NCI-H1436 treated with DMSO at 0.1 percent for 48 hours (cell line): ENCODE data around the gene KRT79.
"Not testable (repeated sequence)": the region's sequence is repeated elsewhere in the genome, so short reads cannot be mapped to it uniquely, and the experiment has no call there.

Experiments
- DNase-seq: peaks from one replicate; lab custom pipeline; 2025; lab: John Stamatoyannopoulos, UW

KRT79 gene

DNA sequence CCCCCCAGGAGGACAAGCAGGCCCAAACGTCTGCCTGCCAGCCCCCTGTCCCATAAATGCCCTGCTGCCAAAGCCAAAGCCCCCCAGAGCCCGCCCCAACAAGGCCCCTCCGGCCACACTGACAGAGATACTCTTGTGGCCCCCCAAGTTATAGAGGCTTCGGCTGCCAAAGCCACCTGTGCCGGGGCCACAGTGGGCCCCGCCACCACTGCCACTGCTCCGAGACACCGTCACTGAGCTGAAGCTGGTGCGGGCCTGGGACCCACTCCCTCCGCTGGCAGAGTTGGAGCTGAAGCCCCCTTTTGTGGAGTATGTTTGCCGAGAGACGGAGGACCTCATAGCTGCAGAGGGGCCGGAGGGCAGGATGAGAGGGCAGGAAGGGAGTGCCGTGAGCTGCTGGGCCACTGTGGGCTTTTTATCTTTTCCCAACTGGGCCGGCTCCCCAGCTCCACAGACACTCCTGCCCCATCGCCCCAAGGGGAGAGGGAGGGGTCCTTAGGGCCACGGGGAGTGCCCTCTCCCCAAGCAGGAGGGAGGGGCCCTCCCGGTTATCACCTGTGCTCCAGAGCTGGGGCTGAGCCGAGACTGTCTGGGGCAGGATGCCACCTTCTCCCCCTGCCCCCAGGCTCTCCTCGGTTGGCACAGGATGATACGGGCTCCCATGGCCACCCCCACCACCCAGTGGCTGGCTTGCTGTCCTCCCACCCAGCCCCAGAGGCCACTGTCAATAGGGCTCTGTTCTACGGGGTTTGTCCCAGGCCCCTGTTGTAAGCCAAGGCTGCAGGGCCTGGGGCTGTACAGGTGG, at the start of gene KRT79:
KRT79 (minus strand) TSS at position 390 of the 805 bp plus-strand sequence; CDS start at position 339, 51 bp downstream.
- no peak for DNase-seq

DNA sequence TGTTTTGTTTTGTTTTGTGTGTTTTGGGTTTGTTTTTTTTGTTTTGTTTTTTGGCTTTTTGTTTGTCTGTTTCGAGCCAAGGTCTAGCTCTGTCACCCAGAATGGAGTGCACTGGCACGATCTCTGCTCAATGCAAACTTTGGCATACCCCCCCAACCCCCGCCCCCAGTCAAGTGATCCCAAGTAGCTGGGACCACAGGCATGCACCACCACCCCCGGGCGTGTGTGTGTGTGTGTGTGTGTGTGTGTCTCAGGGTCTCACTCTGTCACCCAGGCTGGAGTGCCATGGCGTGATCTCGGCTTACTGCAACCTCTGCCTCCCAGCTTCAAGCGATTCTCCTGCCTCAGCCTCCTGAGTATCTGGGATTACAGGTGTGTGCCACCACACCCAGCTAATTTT, 46.4 kb upstream of the KRT79 start:
- not testable (repeated sequence) for DNase-seq

DNA sequence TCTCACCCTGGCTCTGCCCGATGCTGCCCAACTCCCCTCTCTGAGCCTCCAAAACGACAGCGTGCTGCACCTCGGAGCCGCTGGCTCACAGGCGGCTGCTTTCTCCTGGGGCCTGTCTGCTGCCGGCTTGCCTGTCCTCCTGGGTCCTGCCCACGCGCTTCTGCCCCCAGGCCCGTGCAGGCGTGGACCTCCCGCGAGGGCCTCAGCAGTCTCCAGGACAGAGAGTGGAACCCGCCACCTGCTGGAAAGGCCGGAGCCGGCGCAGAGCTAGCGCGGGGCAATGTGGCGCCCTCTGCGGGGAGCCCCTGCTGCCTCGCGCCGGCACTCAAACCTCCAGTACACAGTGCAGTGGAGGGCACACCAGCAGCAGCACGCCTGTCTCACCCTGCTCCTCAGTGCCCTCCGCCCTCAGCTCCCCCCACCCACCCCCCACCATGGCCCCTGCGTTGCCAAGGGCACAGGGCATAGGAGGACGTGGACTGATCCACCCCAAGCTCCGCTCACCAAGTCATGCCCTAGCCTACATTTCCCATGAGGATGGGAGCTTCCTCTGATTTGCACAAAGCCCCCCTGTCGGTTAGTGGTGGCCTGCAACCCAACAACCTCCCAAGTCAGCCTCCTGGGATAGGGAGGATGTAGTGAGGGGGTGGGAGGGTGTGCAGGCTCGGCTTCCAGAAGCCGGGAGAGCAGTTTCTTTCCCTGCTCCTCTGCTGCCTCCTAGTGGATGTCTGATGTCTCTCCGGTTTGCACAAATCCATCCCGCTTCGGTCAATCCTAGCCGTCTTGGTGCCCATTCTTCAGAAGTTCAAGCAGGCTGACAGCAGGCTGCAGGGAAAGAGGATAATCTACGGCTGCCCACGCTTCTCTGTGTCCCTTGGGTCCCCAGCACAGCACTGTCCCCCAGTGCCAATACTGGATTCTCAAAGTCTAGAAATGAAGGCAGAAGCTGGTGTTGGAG, 45.6 kb upstream of the KRT79 start:
- DNase-seq = peak; percentile 29

DNA sequence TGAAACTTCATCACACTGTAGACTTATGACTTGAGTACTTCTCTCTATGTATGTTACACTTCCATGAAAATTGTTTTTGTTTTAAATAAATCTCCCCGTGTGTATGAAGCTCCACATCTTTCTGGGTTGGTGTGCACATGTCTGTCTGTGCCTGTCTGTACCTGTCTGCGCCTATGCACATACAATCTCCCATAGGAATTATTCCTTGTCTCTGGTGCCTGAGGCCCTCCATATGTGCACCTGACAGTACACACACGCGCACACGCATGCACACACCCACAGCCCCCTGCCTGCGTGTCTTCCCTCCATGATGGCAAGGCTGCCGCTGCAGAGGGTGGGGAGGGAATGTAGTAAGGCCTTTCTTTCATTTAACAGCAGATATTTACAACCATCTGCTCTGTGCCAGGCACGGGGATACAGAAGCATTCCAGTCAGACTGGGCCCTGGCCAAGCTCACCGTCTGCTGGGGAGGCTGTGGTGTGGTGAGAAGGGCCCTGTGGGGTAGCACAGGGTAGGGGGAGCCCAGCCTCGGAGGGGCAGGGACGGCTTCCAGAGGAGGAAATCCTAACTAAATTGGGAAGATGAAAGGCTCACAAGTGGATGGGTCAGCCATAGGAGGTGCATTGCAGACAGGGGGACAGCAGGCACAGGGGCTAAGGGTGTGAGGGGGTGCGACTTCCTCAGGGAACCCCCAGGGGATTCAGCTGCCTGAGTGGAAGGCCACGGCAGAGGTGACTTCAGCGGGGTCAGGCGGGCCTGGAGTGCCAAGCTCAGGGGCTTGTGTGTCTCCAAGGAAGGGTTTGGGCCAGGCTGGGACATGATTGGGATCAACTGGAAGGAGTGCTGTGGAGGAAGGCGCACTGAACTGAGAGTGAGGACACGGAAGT, 44.6 kb upstream of the KRT79 start:
- DNase-seq = no peak

DNA sequence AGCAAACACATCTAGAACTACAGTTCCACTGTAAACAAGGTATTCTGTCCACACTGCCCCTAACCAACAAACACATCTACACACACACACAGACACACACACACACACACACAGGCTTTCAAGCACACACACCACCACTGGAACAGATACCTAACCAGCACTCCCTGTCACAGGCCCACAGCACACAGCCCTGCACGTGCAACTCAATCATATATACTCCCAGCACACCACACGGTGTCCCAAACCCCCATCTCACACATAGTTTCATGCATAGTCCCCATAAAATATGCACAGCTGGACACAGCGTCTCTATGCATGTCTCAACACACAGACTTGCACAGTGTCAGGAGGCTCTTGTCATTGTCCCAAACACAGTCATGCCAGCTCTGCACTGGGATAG, 43.1 kb upstream of the KRT79 start:
- no peak for DNase-seq

DNA sequence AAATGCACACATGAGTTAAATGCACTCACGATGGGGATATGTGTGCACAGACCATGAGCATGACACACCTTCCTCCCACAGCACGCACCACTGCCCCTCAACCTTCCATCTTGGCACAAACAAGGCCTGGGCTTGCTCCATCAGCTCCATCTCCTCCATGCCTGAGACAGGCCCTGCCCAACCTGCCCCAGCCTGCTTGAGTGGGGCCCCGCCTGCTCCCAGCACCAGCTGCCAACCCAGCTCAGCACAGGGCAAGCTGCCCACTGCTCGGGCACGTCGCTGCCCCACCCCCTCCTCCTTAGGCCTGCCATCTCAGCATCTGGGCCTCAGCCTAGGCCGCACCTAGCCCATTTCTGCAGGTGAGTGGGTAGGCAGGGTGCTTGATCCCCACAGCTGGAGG, 42.3 kb upstream of the KRT79 start:
- no peak for DNase-seq

DNA sequence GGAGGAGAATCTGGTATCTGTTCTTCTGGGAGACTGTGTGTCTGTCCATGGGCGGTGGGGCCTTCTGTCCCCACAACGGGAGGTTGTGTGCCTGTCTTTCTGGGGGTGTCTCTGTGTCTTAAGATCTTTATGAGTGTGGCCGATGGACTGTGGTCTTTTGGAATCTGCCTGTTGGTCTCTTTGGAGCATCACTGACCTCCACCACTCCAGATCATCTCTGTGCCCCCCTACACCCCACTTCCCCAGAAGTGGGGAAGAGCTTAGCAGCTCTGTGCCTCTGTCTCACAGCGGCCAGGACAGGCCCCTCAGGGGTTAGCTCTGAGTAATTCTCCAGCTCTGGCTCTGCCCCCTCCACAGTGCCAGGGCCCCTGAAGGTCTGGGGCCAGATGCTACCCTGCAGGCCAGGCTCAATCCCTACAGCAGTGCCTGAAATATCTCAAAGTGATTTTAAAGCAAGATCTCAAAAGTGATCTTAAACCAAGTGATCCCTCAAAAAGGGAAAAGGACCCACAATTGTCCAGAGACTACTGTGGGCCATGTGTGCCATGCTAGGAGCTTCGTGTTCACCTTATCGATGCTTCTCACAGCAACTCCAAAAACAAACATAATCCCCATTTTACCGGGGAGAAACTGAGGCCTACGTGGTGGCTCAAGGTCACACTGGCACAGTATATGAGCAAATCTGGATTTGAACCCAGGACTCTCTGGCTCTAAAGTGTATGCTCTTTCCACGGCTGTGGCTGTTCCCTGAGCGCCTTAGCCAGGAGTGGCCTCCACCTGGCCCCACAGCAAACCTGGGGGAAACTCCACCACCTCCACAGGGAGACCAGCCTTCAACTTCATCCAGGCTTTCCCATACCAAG, 40.7 kb upstream of the KRT79 start:
- no peak for DNase-seq

DNA sequence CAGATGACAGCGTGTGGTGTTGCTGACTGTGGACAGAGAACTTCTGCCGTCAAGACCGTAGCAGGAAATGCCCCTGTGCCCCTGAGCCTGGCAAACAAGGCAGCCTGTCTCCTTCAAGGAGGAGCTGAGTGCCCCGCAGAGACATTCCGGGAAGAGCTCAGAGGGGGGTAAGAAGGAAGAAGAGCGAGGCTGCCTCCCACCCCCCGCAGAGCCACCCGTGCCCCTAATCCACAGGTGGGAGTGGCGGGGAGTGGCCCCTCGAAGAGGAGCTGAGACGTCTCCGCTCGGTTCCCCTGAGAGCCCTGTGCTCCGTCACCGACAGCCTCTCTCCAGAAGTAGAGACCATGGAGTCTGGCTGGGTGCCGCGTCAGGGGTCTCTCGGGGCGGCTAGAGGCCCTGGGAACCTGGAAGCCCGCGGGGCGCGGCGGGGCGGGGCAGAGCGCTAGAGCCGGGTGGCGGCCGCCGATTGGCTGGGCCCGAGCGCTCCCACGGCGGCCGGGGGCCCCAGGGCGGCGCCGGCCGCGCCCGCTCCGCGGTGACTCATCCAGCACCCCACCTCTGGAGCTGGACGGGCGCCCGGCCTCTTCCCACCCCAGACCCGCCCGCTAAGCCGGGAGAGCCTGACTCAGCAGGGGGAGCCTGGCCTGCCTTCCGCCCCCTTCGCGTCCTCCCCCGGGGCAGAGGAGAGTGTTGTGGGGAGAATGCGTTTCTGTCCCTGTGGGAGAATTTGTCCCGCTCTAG, 39.9 kb upstream of the KRT79 start:
- peak; percentile 14 for DNase-seq

DNA sequence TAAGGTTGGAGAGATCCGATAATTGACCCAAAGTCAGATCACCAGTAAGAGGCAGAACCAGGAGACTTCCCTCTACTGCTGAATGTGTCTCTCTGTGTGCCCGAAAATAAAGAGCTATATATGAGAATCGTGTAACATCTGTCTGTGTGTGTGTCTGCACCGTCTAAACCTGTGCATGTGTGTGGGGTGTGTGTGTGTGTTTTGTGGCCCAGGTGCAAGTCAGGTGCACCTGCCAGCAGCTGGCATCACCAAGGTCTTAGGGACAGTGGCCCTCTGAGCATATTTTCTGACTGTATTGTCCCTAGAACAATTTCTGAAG, 39.4 kb upstream of the KRT79 start:
- no peak for DNase-seq

DNA sequence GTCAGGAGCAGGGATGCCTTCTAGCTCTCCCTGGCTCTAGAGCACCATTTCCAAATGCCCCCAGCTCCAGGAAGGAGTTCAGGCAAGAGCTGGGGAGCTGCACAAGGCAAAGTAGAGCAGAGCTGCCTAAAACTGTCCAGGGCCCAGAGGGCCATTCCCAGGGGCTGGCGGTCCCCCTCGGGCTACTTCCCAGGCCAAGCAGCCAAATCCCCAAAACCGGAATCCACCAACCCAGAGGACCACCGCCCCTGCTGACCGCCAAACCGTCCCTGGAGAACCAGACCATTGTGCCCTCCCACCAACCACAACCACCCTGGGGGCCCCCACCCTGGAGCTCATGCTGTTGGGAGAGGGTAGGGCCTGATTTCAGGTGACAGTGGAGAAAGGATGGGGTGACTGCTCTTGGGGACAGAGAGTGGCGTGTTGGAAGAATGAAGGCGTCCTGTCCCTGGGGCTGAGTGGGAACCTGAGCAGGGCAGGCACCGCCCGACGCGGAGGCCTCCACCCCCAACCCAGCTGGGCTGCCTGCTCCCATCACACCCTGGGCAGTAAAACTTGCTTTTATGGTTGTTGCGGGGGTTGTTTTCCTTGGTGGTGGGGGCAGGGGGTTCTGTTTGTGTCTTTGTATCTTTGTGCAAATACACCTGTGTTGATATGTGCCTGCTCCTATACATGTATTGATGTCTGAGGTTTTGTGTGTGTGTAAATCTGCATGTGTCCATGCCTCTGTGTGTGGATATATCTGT, 38.7 kb upstream of the KRT79 start:
- no peak for DNase-seq

DNA sequence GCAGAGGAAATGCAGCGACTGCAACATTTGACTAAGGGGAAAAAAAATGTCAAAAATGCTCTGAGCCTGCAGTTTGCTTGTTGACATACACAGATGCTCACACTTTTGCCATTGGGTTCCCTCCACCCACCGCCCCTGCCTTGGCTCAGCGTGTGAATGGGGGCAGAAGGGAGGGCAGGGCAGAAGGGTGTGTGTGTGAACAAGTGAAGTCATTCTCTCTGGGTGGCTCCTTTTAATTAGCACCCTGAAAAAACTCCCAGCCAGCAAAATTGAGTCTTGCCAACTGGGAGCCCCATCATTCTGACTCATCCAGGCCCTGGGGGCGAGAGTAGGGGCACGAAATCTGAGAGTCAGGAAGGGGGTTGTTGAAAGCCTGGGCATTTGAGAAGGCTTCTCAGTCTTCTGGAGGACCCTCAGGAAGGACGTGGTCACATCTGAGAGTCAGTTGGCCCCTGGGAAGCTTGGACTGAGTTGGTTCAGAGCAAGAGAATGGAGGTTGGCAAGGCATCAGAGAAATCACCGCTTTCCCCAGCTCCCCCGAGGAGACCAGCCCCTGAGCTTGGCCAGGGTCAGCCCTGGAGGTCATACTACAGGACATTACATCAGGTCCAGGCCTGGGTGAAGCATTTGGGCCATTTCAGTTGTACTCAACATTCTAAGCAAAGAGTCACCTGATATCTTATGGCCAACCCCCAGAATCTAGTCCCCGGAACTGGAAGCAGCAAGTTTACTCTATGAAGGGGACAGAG, 37.4 kb upstream of the KRT79 start:
- no peak for DNase-seq

DNA sequence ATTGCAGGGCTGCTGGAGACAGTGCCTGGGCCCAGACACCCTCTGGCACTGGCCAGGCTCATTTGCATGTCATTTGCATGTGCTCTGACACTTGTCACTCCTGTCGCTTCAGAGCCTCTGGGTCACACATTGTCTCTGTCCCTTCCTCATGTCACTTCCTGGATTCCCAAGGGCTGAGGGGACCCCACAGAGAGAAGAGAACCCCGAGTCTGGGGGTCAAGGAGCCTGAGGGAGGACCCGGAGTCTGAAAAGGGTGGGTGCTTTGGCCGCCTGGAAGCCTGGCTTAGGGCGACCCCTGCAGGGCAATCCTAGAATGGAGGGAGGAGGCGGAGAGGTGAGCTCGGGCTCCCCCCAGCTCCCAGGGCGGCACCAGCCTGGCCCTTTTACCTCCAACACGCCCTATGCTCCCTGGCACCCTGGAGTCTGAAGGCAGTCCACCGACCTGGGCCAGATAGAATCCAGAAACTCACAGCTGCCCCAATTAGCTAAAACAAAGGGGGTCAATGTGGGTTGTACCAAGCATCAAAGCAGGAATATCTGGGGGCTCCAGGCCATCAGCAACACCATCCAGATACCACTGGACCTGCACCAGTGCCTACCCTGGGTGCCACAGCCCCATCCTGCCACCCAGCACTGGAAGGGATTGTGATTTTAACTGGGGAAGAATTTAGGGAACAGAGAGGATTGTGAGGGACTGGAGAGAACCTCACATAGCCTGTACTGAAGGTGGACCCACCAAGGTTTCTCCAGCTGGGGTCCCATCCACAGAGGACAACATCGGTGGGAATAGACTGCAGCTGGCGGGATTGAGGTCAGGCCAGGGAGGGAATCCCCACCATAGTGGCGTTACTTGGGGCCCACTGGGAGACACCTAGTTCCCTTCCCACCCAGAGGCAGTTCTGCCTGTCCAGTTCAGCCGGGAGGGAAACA, 36.5 kb upstream of the KRT79 start:
- no peak for DNase-seq

DNA sequence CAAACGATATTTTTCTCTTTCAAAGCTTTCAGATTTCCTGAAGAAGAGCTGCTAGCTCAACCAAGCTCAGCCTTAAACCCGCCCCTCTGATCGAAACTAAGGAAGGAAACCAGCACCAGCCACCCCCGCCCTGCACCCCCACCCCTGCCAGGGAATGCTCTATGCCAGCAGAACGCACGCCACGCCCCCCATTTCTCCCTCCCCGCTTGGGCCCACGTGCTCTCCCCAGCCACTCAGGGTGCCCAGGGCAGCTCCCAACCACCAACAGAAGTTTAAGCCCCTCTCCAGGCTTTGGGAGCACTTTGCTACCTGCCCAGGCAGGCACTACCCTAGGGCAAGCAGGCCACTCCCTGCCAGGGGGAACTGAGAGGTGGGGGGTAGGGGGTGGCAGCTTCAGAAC, 33.5 kb upstream of the KRT79 start:
- no peak for DNase-seq

DNA sequence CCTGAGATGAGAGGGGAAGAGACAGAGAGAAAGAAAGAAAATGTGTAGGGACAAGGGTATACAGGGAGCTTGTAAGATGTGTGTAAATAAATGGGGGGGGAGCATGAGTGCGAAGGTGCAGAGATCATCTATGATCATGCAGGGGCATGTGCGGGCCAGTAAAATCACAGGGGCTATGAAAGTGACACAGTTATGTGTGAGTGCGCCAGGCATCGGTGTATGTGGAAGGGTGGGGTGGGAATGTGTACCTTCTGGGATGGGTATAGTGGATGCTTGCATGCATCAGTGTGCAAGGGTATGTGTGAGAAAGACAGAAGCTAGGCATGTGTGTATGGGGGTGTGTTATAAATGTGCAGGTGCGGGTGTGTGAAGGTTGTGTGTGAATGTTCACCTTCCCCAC, 33.0 kb upstream of the KRT79 start:
- no peak for DNase-seq

DNA sequence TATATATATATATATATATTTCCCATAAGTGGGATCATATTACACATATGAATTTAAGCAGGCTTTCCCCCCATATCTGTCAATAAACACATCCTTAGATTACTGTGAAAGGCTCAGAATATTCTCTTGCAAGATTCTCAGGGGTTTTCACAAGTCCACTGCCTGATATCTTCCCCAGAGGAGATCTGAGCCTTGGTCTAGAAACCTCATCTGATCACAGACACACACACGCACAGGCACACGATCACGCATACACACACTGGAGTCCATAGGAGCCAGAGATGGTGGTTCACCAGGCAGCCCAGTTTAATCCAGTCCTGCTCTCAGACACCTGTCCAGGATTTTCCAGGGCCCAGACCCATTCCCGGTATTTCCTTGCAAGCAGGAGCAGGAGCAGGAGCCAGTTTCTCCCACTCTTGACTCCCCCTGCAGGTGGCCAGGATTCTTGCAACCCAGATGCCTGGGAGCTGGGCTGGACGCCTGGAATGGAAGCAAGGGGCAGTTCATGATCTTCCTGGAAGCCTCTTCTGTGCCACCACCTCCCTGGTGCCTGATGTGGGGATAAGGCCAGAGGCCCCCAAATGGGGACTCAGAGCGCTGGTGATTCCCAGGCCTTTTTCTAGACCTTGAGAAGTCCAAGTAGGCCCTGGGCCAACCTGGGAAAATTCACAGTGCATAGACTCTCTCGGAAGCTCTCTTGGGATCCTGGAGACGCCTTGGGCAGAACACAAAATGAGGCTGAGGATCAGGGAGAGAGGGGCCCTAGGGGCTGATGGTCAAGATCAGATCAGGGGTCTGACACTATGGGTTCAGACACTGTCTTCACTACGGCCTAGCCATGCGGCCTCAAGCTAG, 31.2 kb upstream of the KRT79 start:
- no peak for DNase-seq

DNA sequence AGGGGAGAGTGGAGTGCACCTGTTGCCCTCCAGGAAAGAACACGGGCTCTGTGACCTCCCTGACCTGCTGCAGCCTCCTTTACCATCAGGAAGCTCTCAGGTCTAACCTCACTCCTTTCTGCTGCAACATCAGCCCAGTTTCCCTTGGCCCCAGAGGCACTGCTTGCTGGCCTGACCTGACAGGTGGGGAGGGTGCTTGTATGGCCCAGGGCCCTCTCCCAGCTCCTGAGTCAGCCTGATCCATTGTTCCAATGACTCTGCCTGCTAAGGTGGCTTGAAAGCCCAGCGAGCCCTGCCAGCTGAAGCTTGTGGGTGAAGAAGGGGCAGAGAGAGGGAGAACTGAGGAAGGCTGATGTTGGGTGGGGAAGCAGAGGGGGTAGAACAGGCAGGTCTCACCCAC, 27.9 kb upstream of the KRT79 start:
- no peak for DNase-seq

DNA sequence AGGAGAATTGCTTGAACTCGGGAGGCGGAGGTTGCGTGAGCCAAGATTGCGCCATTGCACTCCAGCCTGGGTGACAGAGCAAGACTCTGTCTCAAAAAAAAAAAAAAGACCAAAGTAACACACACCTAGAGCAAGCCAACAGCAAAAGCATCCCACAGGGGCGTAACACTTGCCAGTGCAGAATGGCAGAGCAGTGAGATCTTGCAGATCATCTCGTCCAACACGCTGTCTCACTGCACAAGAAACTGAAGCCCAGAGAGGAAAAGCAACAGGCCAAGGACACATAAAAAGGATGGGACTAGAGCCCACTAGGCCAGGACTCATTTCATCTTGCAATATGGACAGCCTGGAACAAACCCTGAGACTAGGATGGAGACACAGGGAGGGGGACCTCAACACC, 27.4 kb upstream of the KRT79 start:
- no peak for DNase-seq
